GM23338 (cell line): Measurements from ENCODE around the gene GPC6. TPM values are rescaled to one million over a fixed set of nuclear protein-coding genes. Genes with fewer than 3 reads are reported as not detected.

Source experiments
- ATAC-seq: fragments of 200-7000 bp; cut with Tn5 transposase; 3 replicates; pipeline ENCODE4 v1.9.1; 2020
- DNase-seq: peaks from one replicate; pipeline ENCODE4 v3.0.0-alpha.2; 2015; ENCODE audit warnings: low spot score
- H2AFZ ChIP-seq: fragments of 200-600 bp; sonication (generic); 2 replicates; pipeline ENCODE4 v1.8.0; 2016; ENCODE audit warnings: antibody characterized with exemption, mild to moderate bottlenecking, moderate library complexity
- H3F3A ChIP-seq: fragments of 200-600 bp; sonication (generic); replicated peaks from 2 replicates; pipeline ENCODE4 v1.8.0; 2017; ENCODE audit warnings: antibody characterized with exemption, mixed run types, low read depth
- H3K27ac ChIP-seq: fragments of 200-600 bp; sonication (generic); 2 replicates; pipeline ENCODE4 v1.6.1; 2016; ENCODE audit warnings: low read depth
- H3K27me3 ChIP-seq: fragments of 200-600 bp; sonication (generic); 2 replicates; pipeline ENCODE4 v1.8.0; 2016; ENCODE audit warnings: mild to moderate bottlenecking, mixed run types, moderate library complexity; ENCODE audit not compliant: insufficient read depth
- H3K36me3 ChIP-seq: fragments of 200-600 bp; sonication (generic); 2 replicates; pipeline ENCODE4 v1.8.0; 2016; ENCODE audit warnings: mild to moderate bottlenecking; ENCODE audit not compliant: insufficient read depth
- H3K4me1 ChIP-seq: fragments of 200-600 bp; sonication (generic); 2 replicates; pipeline ENCODE4 v1.8.0; 2016; ENCODE audit warnings: mild to moderate bottlenecking, moderate library complexity; ENCODE audit not compliant: insufficient read depth
- H3K4me2 ChIP-seq: fragments of 200-600 bp; sonication (generic); 2 replicates; pipeline ENCODE4 v1.7.1; 2017; ENCODE audit warnings: mixed run types
- H3K4me3 ChIP-seq: fragments of 200-600 bp; sonication (generic); 2 replicates; pipeline ENCODE4 v1.6.1; 2016; ENCODE audit warnings: mixed run types
- H3K79me2 ChIP-seq: fragments of 200-600 bp; sonication (generic); replicated peaks from 2 replicates; pipeline ENCODE4 v1.8.0; 2017; ENCODE audit warnings: mild to moderate bottlenecking; ENCODE audit not compliant: insufficient read depth
- H3K9me2 ChIP-seq: fragments of 200-600 bp; sonication (generic); 2 replicates; pipeline ENCODE4 v1.8.0; 2017; ENCODE audit not compliant: insufficient read depth
- H4K20me1 ChIP-seq: fragments of 200-600 bp; sonication (generic); replicated peaks from 2 replicates; pipeline ENCODE4 v1.8.0; 2017; ENCODE audit warnings: mild to moderate bottlenecking; ENCODE audit not compliant: insufficient read depth
- H3K27ac Mint-ChIP-seq: 2 replicates; pipeline ENCODE4 v1.8.0; 2020; ENCODE audit warnings: inconsistent platforms, mild to moderate bottlenecking, moderate library complexity, mixed read lengths
- H3K27me3 Mint-ChIP-seq: 3 replicates; pipeline ENCODE4 v1.8.0; 2022; ENCODE audit warnings: low read depth, mild to moderate bottlenecking, moderate library complexity, mixed read lengths, inconsistent platforms; ENCODE audit not compliant: insufficient read depth, poor library complexity
- H3K36me3 Mint-ChIP-seq: 3 replicates; pipeline ENCODE4 v1.8.0; 2021; ENCODE audit warnings: low read depth, mild to moderate bottlenecking, inconsistent platforms, moderate library complexity, mixed read lengths
- H3K4me1 Mint-ChIP-seq: 3 replicates; pipeline ENCODE4 v1.8.0; 2020; ENCODE audit warnings: mild to moderate bottlenecking, inconsistent platforms, mixed read lengths
- H3K4me3 Mint-ChIP-seq: 3 replicates; pipeline ENCODE4 v1.8.0; 2021; ENCODE audit warnings: moderate library complexity, mild to moderate bottlenecking, inconsistent platforms, mixed read lengths
- H3K9me3 Mint-ChIP-seq: 3 replicates; pipeline ENCODE4 v1.8.0; 2020; ENCODE audit warnings: moderate library complexity, mild to moderate bottlenecking, inconsistent platforms, mixed read lengths
- CREB1 ChIP-seq: fragments of 250-450 bp; sonication (Bioruptor Pico); IDR thresholded peaks from 2 replicates; pipeline ENCODE4 v1.5.0; 2020; ENCODE audit warnings: low read depth, mild to moderate bottlenecking, moderate library complexity
- ETS1 ChIP-seq: IDR thresholded peaks from 2 replicates; pipeline ENCODE4 v1.6.1; 2016; ENCODE audit warnings: antibody characterized with exemption
- EZH2 ChIP-seq: fragments of 200-600 bp; sonication (generic); IDR thresholded peaks from one replicate; pipeline ENCODE4 v1.8.0; 2017; ENCODE audit warnings: antibody characterized with exemption, mild to moderate bottlenecking, low read depth; ENCODE audit not compliant: unreplicated experiment
- EZH2phosphoT487 ChIP-seq: fragments of 200-600 bp; sonication (generic); IDR thresholded peaks from one replicate; pipeline ENCODE4 v1.8.1; 2018; ENCODE audit warnings: antibody characterized with exemption; ENCODE audit not compliant: unreplicated experiment
- JUNB ChIP-seq: IDR thresholded peaks from one replicate; pipeline ENCODE4 v1.6.1; 2016; ENCODE audit warnings: antibody characterized with exemption; ENCODE audit not compliant: unreplicated experiment
- NANOG ChIP-seq: IDR thresholded peaks from 2 replicates; pipeline ENCODE4 v1.6.1; 2016; ENCODE audit warnings: antibody characterized with exemption, borderline replicate concordance
- POLR2AphosphoS5 ChIP-seq: IDR thresholded peaks from 2 replicates; pipeline ENCODE4 v1.6.1; 2016; ENCODE audit warnings: antibody characterized with exemption, low read depth
- STAT1 ChIP-seq: IDR thresholded peaks from one replicate; pipeline ENCODE4 v1.6.1; 2016; ENCODE audit warnings: antibody characterized with exemption; ENCODE audit not compliant: unreplicated experiment
- ZNF114 ChIP-seq: fragments of 250-450 bp; sonication (Bioruptor Pico); IDR thresholded peaks from 2 replicates; pipeline ENCODE4 v1.5.0; 2020; ENCODE audit warnings: mild to moderate bottlenecking, moderate library complexity
- ZNF331 ChIP-seq: fragments of 250-450 bp; sonication (Bioruptor Pico); IDR thresholded peaks from 2 replicates; pipeline ENCODE4 v1.5.0; 2020; ENCODE audit warnings: low read depth, mild to moderate bottlenecking, moderate library complexity
- ZNF462 ChIP-seq: fragments of 250-450 bp; sonication (Bioruptor Pico); IDR thresholded peaks from 2 replicates; pipeline ENCODE4 v1.5.0; 2020; ENCODE audit warnings: mild to moderate bottlenecking, moderate library complexity
- polyA plus RNA-seq: library from polyadenylated mRNA; unstranded; fragments of >200 nt; fragmentation: Nextera tagmentation; extraction: Ambion mirVana; gene quantifications from 2 replicates; pipeline ENCODE4 v1.2.1, GENCODE V29; 2016
- total RNA-seq: library from RNA; depleted of rRNA; stranded (reverse); fragments of >200 nt; shearing (Covaris generic); gene quantifications from 2 replicates; pipeline ENCODE4 v1.2.3, GENCODE V29; 2014
- TF ChIP-seq, protein P1 (sequence below): IDR thresholded peaks from one replicate; pipeline ENCODE4 v1.6.1; 2018; ENCODE audit warnings: antibody characterized with exemption; ENCODE audit not compliant: unreplicated experiment

GPC6 gene
- total and polyA plus RNA-seq, 2 experiments from 2014 or later: 6.4 to 28.6 TPM

- Histone ChIP-seq H3K27me3 (no peaks in the 10 kb centered on the region), H2AFZ (no peak overlapping the region), H3K27ac (no peak overlapping the region), H3F3A (no peaks in the 10 kb centered on the region), H3K36me3 (no peaks in the 10 kb centered on the region), H3K4me2 (no peak overlapping the region), H4K20me1 (no peaks in the 10 kb centered on the region), H3K9me2 (no peaks in the 10 kb centered on the region), H3K4me1 (no peaks in the 10 kb centered on the region; the same call in 1 of the 2 replicates), H3K79me2 (no peaks in the 10 kb centered on the region), H3K4me3 (no peak overlapping the region)
- no peaks in the 10 kb centered on the region for H3K9me3 Mint-ChIP-seq
- TF ChIP-seq ZNF462 (CRISPR knock-in tag) (no peak), ZNF114 (CRISPR knock-in tag) (no peak), ETS1 (no peak), ZNF331 (CRISPR knock-in tag) (no peak), JUNB (no peak), STAT1 (no peak), NANOG (no peak), EZH2phosphoT487 (no peak), CREB1 (CRISPR knock-in tag) (no peak), POLR2AphosphoS5 (no peak), EZH2 (no peak)
- TF ChIP-seq, protein P1, sequence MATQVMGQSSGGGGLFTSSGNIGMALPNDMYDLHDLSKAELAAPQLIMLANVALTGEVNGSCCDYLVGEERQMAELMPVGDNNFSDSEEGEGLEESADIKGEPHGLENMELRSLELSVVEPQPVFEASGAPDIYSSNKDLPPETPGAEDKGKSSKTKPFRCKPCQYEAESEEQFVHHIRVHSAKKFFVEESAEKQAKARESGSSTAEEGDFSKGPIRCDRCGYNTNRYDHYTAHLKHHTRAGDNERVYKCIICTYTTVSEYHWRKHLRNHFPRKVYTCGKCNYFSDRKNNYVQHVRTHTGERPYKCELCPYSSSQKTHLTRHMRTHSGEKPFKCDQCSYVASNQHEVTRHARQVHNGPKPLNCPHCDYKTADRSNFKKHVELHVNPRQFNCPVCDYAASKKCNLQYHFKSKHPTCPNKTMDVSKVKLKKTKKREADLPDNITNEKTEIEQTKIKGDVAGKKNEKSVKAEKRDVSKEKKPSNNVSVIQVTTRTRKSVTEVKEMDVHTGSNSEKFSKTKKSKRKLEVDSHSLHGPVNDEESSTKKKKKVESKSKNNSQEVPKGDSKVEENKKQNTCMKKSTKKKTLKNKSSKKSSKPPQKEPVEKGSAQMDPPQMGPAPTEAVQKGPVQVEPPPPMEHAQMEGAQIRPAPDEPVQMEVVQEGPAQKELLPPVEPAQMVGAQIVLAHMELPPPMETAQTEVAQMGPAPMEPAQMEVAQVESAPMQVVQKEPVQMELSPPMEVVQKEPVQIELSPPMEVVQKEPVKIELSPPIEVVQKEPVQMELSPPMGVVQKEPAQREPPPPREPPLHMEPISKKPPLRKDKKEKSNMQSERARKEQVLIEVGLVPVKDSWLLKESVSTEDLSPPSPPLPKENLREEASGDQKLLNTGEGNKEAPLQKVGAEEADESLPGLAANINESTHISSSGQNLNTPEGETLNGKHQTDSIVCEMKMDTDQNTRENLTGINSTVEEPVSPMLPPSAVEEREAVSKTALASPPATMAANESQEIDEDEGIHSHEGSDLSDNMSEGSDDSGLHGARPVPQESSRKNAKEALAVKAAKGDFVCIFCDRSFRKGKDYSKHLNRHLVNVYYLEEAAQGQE: no peak
- H3K27me3 Mint-ChIP-seq: no peaks in the 10 kb centered on the region
- ATAC-seq (no peak), DNase-seq (no peak)
- peaks cover 6% of the 10 kb centered on the region; the same call in 1 of the 3 replicates for H3K4me1 Mint-ChIP-seq
- no peaks in the 10 kb centered on the region for H3K36me3 Mint-ChIP-seq
- no peak overlapping the region for H3K4me3 Mint-ChIP-seq
- no peak overlapping the region for H3K27ac Mint-ChIP-seq
Observed at GRCh38 chr13:93991569-93991968, 765.0 kb downstream of the GPC6 start.
